RKO (cell line): ENCODE measurements around the gene FBXW8.
"Not testable (repeated sequence)": the region's sequence is repeated elsewhere in the genome, so short reads cannot be mapped to it uniquely, and the experiment has no call there.

Source experiments
- DNase-seq: peaks from one replicate; pipeline ENCODE4 v3.0.0-alpha.2; 2016; ENCODE audit warnings: low spot score

FBXW8 gene

DNA sequence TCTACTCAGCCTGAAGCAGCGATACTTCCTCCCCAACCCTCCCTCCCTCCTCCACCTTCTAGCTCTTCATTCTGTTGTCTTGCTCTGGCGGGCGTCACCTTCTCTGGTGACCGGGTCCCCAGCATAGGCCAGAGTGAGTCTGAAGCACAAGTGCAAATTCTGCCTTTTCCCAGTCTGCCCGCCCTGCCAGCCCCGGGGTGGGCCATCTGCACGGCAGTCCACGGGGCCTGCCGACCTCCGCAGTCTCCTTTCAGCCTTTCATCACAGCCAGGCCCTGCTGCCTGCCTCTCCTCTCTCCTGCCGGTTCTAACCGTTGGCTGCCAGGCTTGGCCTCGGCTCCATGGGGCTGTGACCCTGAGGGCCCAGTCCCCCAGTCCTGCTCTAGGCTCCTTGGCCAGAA, 129.7 kb downstream of the FBXW8 start:
- no peak for DNase-seq

- DNase-seq, result no peak
These were observed 131.0 kb downstream of the FBXW8 start for GRCh38 chr12:117041798-117042170.

GRCh38 chr12:117042171-117042842, 131.6 kb downstream of the FBXW8 start:
- DNase-seq, result peak; percentile 10

DNA sequence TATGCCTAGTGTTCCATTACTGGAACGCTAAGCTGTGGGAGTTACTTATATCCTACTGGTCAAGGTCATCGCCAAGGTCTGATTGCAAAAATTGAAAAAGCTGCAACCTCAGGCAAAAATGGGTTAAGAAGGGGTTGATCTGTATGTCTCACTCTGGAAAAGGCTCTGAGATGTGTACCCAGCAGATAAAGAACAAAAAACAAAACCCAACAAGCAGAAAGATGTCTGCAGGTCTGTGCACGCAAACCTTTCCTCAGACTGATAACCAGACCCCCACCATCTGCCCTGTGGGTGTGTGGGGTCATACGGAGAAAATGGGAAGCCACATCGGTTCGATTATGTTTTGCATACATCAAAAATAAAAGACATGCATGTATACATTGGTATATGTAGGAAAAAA, 132.1 kb downstream of the FBXW8 start:
- no peak for DNase-seq

GRCh38 chr12:117044311-117044710, 133.6 kb downstream of the FBXW8 start:
- no peak for DNase-seq

DNA sequence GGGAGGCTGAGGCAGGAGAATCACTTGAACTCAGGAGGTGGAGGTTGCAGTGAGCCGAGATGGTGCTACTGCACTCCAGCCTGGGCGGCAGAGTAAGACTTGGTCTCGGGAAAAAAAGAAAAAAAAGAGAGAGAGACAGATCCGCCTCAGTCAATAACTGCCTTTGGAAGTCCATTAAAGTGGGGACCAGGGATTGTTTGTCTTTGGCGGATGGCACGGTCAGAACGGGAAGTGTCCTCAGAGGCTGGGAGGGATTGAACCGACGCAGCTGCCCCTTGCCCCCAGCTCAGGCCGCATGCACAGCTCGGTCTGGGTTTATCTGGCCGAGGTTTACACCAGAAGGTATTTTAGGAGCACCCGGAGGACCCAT, 134.0 kb downstream of the FBXW8 start:
- DNase-seq, result no peak

DNA sequence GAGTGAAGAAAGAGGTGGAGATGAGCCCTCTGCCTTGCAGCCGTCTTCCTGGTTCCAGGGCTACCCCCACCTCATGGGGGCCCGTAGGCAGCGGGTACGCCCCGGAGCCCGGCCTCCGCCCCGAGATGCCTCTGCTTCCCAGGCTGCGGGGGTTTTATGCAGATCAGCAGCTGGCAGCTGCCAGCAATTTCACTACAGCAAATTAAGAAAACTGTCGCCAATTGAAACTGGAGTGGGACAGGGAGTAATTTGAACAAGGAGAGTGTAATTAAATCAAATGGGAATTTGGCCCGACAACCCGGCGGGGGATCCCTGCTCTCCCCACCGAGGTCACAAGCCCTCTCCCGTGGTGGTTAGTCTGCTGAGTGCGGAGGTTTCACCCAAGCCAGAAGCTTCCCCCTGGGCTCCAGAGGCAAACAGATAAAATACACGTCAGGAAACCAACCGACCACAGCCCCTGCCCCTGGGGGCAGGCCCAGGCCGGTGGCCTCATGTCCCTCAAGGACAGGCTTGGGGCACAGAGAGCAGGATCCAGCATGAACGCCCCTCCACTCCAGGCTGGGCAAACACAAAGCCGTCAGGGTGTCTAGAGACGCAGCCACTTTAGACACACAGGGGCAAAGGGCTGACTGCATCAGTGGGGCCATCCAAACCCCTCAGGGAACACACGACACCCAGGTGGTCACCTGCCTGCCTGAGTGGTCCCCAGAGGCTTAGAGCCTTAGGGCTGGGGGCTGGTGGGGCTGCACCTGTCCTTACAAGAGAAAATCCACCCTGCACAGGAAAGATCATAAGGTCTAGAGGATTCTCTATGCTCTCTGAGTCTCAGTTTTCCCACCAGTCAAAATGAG, 134.6 kb downstream of the FBXW8 start:
- no peak for DNase-seq

- DNase-seq, result no peak
These were observed 135.2 kb downstream of the FBXW8 start for GRCh38 chr12:117046011-117046369.

- DNase-seq, result no peak
These were observed 135.7 kb downstream of the FBXW8 start for GRCh38 chr12:117046425-117046824.

DNA sequence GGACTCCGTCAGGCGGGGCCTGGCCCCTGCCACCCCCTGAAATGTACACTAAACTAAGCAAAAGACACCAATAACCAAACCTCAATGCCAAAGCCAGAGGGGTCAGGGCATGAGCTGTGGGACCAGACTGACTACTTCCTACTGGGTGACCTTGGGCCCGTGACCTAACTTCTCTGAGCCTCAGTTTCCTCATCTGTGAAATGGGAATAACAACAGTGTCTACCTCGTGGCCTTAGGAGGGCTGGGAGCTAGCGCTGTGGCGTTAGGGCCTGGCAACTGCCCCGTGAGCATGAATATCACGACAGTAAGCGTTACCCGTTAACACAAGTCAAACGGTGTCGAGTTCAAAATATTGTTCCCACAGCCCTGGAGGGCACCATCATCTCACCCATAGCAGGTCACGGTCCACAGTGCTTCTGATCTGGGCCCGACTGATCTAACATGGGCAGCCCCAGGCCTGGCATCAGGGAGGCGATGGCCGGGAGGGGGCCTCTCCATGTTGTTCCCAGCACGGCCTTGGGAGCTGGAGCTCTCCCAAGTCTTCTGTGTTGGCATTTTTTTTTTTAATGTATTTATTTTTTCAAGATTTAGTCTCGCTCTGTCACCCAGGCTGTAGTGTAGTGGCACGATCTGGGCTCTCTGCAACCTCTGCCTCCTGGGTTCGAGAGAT, 136.2 kb downstream of the FBXW8 start:
- no peak for DNase-seq

DNA sequence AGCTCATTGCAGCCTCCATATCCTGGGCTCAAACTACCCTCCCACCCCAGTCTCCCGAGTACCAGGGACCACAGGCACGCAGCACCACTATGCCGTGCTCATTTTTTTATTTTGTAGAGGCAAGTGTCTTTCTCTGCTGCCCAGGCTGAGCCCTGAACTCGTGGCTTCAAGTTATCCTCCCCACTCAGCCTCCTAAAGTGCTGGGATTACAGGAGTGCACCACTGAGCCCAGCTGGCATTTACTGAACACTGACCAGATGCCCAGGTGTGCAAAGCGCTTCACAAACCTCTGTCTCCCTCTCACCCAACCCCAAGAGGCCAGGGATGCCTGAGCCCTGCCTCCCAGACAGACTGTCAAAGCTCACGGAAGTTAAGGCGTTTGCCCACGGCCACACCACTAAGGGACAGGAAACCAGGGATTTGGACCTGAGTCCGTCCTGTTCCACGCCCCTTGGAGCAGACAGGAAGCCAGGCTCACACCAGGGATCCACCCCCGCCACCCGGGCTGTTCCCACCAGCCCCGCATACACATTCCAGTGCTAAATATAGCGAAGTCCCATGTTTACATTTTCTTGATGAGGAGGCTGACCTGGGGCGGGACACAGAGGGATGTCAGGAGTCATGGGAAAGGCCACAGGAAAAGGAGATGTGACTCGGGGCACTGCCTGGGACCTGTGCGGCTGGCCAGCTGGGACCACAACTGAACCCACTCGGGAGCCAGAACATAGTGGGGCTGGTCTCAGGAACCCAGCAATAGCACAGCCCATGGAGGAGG, 137.2 kb downstream of the FBXW8 start:
- no peak for DNase-seq

GRCh38 chr12:117048585-117048904, 137.8 kb downstream of the FBXW8 start:
- DNase-seq, result no peak

DNA sequence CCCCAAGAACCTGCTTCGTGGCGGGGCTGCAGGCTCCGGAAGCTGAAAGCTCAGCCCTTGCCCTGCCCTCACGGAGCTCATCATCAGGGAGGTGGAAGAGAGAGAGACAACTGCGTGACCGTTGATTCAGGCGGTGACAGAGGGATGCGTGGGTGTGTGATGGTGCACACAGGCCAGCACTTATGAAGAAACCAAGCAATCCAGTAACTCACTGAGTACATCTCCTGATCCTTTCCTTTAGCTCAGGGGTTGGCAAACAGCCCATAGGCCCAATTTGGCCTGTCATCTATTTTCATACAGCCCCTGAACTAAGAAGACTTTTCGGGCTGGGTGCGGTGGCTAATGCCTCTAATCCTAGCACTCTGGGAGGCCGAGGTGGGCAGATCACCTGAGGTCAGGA, 138.5 kb downstream of the FBXW8 start:
- DNase-seq, result no peak

- no peak for DNase-seq
These were observed 139.3 kb downstream of the FBXW8 start for GRCh38 chr12:117050060-117050459.

DNA sequence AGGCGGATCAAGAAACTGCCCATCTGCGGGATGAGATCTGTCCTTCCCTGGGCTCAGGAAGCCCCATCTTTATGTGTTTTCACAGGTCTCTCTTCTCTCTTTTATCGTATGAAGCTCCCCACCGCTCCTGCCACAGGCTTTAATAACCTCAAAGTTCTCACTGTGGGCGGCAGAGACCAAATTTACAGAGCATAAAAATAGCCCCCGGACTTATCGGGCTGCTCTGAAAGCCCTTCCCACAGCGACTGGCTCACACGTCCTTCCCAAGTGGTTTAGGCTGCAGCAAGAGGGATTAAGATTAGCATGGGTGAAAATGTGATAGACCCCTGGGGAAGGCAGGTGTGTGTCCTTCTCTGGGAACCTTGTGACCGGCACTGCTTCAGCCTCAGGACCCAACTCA, 140.6 kb downstream of the FBXW8 start:
- no peak for DNase-seq

DNA sequence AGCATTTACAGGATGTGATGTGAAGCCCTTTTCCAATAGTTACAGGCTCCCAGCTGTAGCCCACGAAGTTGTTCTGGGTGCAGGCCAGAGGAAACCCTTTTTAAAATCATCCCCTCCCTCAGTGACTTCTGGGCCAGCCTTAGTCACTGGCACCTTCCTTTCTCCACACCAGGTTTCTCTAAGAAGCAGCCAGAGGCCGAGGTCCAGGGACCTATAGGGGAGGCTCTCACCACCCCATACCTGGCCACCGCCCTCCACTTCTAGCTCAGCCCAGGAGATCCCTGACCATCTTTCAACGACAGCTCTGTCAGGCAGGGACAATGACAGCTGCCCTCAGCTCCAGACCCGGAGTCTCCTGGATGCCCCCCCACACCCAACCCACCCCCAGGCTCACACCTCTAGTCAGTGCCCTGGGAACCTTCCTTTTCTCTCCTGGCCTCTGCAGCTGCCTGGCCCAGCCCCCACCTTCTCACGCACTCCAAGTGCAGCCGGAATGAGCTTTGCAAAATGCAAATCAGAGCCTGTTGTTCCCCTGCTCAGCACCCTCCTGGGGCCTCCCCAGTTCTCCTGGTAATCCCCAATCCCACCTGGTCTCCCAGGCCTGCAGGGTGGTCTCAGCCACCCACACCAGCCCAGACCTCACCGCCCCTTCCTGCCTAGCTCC, 141.8 kb downstream of the FBXW8 start:
- no peak for DNase-seq

GRCh38 chr12:117053050-117053400, 142.3 kb downstream of the FBXW8 start:
- DNase-seq, result no peak

GRCh38 chr12:117053597-117054201, 142.9 kb downstream of the FBXW8 start:
- DNase-seq, result no peak

- no peak for DNase-seq
These were observed 143.5 kb downstream of the FBXW8 start for GRCh38 chr12:117054279-117054678.

GRCh38 chr12:117057626-117058025, 146.9 kb downstream of the FBXW8 start:
- not testable (repeated sequence) for DNase-seq

DNA sequence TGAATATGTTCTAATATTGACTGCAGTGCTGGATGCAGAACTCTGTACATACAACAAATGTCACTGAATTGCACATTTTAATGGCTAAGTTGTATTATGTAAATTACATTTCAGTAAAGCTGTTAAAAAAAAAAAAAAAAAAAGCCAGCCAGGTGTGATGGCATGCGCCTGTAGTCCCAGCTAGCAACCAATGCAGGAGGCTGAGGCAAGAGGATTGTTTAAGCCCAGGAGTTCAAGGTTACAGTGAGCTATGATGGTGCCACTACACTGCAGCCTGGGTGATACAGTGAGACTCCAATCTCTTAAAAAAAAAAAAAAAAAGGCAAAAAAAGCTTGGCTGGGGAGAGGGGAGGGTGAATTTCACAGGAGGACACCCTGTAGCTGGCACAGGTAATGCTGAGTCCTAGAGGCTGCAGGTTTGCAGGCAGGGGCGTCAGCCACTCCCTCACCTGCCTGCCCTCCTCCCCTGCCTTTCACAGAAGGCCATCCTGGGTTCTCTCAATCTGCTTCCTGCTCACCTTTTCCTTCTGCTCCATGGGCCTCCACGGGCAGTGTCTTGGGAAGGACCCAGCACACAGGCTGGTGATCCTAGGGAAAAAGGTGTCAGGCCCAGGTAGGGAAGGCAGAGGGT, 147.8 kb downstream of the FBXW8 start:
- DNase-seq, result no peak
